K562 (cell line): ENCODE results near the gene ELF5. TPM values are rescaled to one million over a fixed set of nuclear protein-coding genes. Genes with fewer than 3 reads are reported as not detected.

Experiments used
- BRD9 ChIP-seq: fragments of 450-650 bp; IDR thresholded peaks from 2 replicates; pipeline ENCODE4 v1.6.1; 2018; ENCODE audit warnings: low read depth; ENCODE audit not compliant: partially characterized antibody
- FOXJ3 ChIP-seq: sonication (generic); formaldehyde crosslinking; IDR thresholded peaks from 2 replicates; pipeline ENCODE4 v1.4.0; 2020; ENCODE audit warnings: mild to moderate bottlenecking, missing genetic modification reagents
- GTF2B ChIP-seq: IDR thresholded peaks from 2 replicates; pipeline ENCODE4 v1.6.1; 2011; ENCODE audit not compliant: insufficient read length; ENCODE audit errors: extremely low read depth
- HNRNPH1 ChIP-seq: fragments of 200-400 bp; formaldehyde crosslinking; optimal IDR thresholded peaks from 2 replicates; pipeline ENCODE3; 2017; ENCODE audit warnings: low read depth, mild to moderate bottlenecking, low read length, moderate library complexity
- HSF4 ChIP-seq: fragments of 250-450 bp; sonication (Bioruptor Pico); IDR thresholded peaks from 2 replicates; pipeline ENCODE4 v2.1.2; 2022; ENCODE audit warnings: mild to moderate bottlenecking, moderate library complexity, borderline replicate concordance
- MYC ChIP-seq, 2 experiments: fragments of 250-450 bp in 1 of 2; sonication (Bioruptor Pico) in 1 of 2; IDR thresholded peaks; 2 replicates each; pipeline versions ENCODE4 v1.5.1 to v1.6.1; 2012 to 2021; ENCODE audit warnings: low read depth in 2 of 2, borderline replicate concordance in 1 of 2, improper control_type of control experiment in 1 of 2, low read length in 1 of 2, mild to moderate bottlenecking in 1 of 2, moderate library complexity in 1 of 2
- NCOA6 ChIP-seq: fragments of 450-650 bp; IDR thresholded peaks from 2 replicates; pipeline ENCODE4 v1.6.1; 2017; ENCODE audit warnings: mild to moderate bottlenecking
- NFATC3 ChIP-seq: fragments of 450-650 bp; IDR thresholded peaks from 2 replicates; pipeline ENCODE4 v1.6.1; 2017; ENCODE audit warnings: mild to moderate bottlenecking
- NONO ChIP-seq, 2 experiments: fragments of 200-400 bp in 1 of 2; fragments of 450-650 bp in 1 of 2; formaldehyde crosslinking in 1 of 2; IDR thresholded peaks; 2 replicates each; pipeline ENCODE4 v1.6.1; 2017; ENCODE audit warnings: low read depth in 2 of 2, mild to moderate bottlenecking in 2 of 2, moderate library complexity in 2 of 2, low read length in 1 of 2
- NR2F6 ChIP-seq: fragments of 450-650 bp; formaldehyde crosslinking; IDR thresholded peaks from 2 replicates; pipeline ENCODE4 v1.4.0; 2020; ENCODE audit warnings: mild to moderate bottlenecking
- OTX1 ChIP-seq: fragments of 450-650 bp; formaldehyde crosslinking; IDR thresholded peaks from 2 replicates; pipeline ENCODE4 v1.4.0; 2022; ENCODE audit warnings: mild to moderate bottlenecking
- REST ChIP-seq, 2 experiments: fragments of 450-650 bp; formaldehyde crosslinking in 1 of 2; IDR thresholded peaks; 2 replicates each; pipeline versions ENCODE4 v1.4.0 to v1.6.1; 2014 to 2020; ENCODE audit warnings: mild to moderate bottlenecking in 2 of 2, borderline replicate concordance in 1 of 2, low read depth in 1 of 2
- SMARCE1 ChIP-seq: fragments of 450-650 bp; IDR thresholded peaks from 2 replicates; pipeline ENCODE4 v1.7.1; 2016; ENCODE audit warnings: mild to moderate bottlenecking
- ZNF395 ChIP-seq: fragments of 200-800 bp; sonication (Bioruptor generic); IDR thresholded peaks from 2 replicates; pipeline ENCODE4 v1.6.1; 2017; ENCODE audit warnings: missing genetic modification characterization, missing compliant biosample characterization
- ZNF766 ChIP-seq: fragments of 200-800 bp; sonication (Bioruptor generic); conservative IDR thresholded peaks from 2 replicates; pipeline ENCODE4 v1.6.1; 2016; ENCODE audit warnings: missing genetic modification characterization, missing compliant biosample characterization
- ZSCAN32 ChIP-seq: fragments of 450-650 bp; formaldehyde crosslinking; IDR thresholded peaks from 2 replicates; pipeline ENCODE4 v1.4.0; 2020; ENCODE audit warnings: mild to moderate bottlenecking, moderate library complexity
- polyA plus RNA-seq, 8 experiments: library from polyadenylated mRNA; depleted of rRNA in 4 of 8; stranded (reverse) in 5 of 8; unstranded in 3 of 8; fragments of >200 nt; fragmentation: Nextera tagmentation in 2 of 8; fragmentation: Illumina TruSeq in 1 of 8; extraction: Ambion mirVana in 2 of 8; extraction: Trizol in 1 of 8; gene quantifications; 2 replicates each; pipeline versions ENCODE4 v1.2.1 to v1.2.3, GENCODE V29; 2011 to 2014; ENCODE audit warnings: inconsistent platforms in 1 of 8, missing spikeins in 1 of 8
- total RNA-seq, 7 experiments: library from RNA; depleted of rRNA in 6 of 7; stranded (reverse); fragments of >200 nt in 6 of 7; fragmentation: Illumina TruSeq in 2 of 7; extraction: Trizol in 2 of 7; gene quantifications; 2 replicates each; pipeline versions ENCODE4 v1.2.1 to v1.2.3, GENCODE V29; 2011 to 2021; ENCODE audit warnings: low replicate concordance in 1 of 7

Gene ELF5
- total and polyA plus RNA-seq, 9 of the 15 experiments (the other 6 are each of a cell fraction or from before 2014, with no cell fraction given), result not detected

- TF ChIP-seq ZNF766, result no peak
- TF ChIP-seq HNRNPH1, result no peak
- no peak for TF ChIP-seq REST (IDR thresholded peaks at IDR 0.05; ENCODE audit: borderline replicate concordance)
- 0 out of 2 replicates have a peak, but pooled peaks have one; percentile 65 for TF ChIP-seq REST (CRISPR knock-in tag; IDR thresholded peaks at IDR 0.05; ENCODE audit: low read depth)
- peak; percentile 77; the same call in 1 of the 2 replicates for TF ChIP-seq ZNF395 (CRISPR knock-in tag)
- TF ChIP-seq HSF4 (CRISPR knock-in tag), result no peak
- no peak for TF ChIP-seq GTF2B
- no peak for TF ChIP-seq FOXJ3 (CRISPR knock-in tag)
- no peak for TF ChIP-seq NR2F6
- TF ChIP-seq NFATC3, result no peak
- TF ChIP-seq NONO (IDR thresholded peaks at IDR 0.05; ENCODE audit: low read depth in 2 of 2, low read length in 1 of 2), result peak in 1 of 2 experiments; percentile 68; a peak in 1 of 4 replicates
- TF ChIP-seq NCOA6, result no peak
- TF ChIP-seq MYC (IDR thresholded peaks at IDR 0.05; ENCODE audit: low read depth, low read length), result peak; percentile 31; the same call in 1 of the 2 replicates
- TF ChIP-seq MYC (CRISPR knock-in tag; IDR thresholded peaks at IDR 0.05; ENCODE audit: borderline replicate concordance, low read depth), result no peak
- TF ChIP-seq SMARCE1, result peak; percentile 80
- TF ChIP-seq OTX1 (CRISPR knock-in tag), result no peak
- no peak for TF ChIP-seq ZSCAN32 (CRISPR knock-in tag)
- TF ChIP-seq BRD9, result peak; percentile 38
Measured at GRCh38 chr11:34438529-34439507, 74.8 kb downstream of the ELF5 start, which contains the start of gene CAT (continued).
